Gastrocnemius medialis (tissue), 4 donors: Measurements from ENCODE around the gene NCMAP.

ENCODE experiments used
- CTCF ChIP-seq, 5 experiments: fragments of 450-650 bp in 3 of 5; fragments of 200-600 bp in 2 of 5; sonication (generic) in 2 of 5; IDR thresholded peaks in 4 of 5; conservative IDR thresholded peaks in 1 of 5; 1 replicate in 4 of 5; 2 replicates in 1 of 5; pipeline ENCODE4 v1.5.1; 2016 to 2019; ENCODE audit warnings: antibody characterized with exemption in 5 of 5, mild to moderate bottlenecking in 3 of 5, moderate library complexity in 3 of 5
- POLR2A ChIP-seq, 2 donors: fragments of 450-650 bp; IDR thresholded peaks; one replicate each; pipeline ENCODE4 v1.6.1; 2017; ENCODE audit warnings: antibody characterized with exemption in 2 of 2, mild to moderate bottlenecking in 2 of 2, moderate library complexity in 2 of 2

- TF ChIP-seq CTCF (IDR thresholded peaks at IDR 0.05 in 4 of 5, conservative IDR thresholded peaks at IDR 0.05 in 1 of 5), result peak in 2 of 5 experiments; percentile 6 to 8
- TF ChIP-seq POLR2A (IDR thresholded peaks at IDR 0.05), result peak; percentile 99 to 100
Measured at GRCh38 chr1:24642481-24643362, 86.8 kb downstream of the NCMAP start, which contains the start of gene SRRM1.
